Measurements from ENCODE around the gene ZBTB8B. TPM values are rescaled to one million over a fixed set of nuclear protein-coding genes. Genes with fewer than 3 reads are reported as not detected.
"Not testable (repeated sequence)": the region's sequence is repeated elsewhere in the genome, so short reads cannot be mapped to it uniquely, and the experiment has no call there.

The ZBTB8B gene
- polyA plus RNA-seq, 3 donors: 0.89 to 1.1 (median 1.00) TPM

DNA sequence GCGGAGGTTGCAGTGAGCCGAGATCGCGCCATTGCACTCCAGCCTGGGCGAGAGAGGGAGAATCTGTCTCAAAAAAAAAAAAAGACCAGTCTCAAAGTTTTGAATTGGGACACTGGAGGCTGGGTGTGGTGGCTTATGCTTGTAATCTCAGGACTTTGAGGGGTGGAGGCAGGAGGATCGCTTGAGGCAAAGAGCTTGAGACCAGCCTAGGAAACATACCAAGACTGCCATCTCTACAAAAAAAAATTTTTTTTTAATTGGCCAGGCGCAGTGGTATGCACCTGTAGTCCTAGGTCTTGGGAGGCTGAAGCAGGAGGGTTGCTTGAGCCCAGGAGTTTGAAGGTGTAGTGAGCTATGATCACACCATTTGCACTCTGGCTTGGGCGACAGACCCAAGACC is 3.9 kb downstream of the ZBTB8B start:
- DNase-seq (ENCODE audit: low read depth in 3 of 3, low spot score in 2 of 3): no peak

DNA sequence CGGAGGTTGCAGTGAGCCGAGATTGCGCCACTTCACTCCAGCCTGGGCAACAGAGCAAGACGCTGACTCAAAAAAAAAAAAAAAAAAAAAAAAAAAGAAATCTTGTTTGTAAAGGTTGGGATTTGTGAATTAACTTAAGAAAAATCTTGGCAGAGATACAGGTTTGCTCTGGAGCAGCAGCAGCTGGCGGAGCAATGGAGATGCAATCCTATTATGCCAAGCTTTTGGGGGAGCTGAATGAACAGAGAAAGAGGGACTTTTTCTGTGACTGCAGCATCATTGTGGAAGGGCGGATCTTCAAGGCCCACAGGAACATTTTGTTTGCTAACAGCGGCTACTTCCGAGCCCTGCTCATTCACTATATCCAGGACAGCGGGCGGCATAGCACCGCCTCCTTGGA is 5.6 kb downstream of the ZBTB8B start:
- no peak for DNase-seq (ENCODE audit: low read depth in 3 of 3, low spot score in 2 of 3)

DNA sequence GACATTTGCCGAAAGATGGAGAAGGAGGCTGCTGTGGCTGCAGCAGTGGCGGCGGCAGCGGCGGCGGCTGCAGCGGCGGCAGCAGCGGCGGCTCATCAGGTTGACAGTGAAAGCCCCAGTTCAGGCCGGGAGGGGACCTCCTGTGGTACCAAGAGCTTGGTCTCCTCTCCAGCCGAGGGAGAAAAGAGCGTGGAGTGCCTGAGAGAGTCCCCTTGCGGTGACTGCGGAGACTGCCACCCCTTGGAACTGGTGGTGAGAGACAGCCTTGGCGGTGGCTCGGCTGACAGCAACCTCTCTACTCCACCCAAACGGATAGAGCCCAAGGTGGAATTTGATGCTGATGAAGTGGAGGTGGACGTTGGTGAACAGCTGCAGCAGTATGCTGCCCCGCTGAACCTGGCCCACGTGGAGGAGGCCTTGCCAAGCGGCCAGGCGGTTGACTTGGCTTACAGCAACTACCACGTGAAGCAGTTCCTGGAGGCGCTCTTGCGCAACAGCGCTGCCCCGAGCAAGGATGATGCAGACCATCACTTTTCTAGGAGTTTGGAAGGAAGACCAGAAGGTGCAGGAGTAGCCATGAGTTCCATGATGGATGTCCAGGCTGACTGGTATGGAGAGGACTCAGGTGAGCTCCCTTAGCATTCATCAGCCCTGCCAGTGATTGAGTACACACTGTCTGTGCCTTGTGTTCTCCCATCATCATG is 6.3 kb downstream of the ZBTB8B start:
- no peak for DNase-seq (ENCODE audit: low read depth in 3 of 3, low spot score in 2 of 3)

DNA sequence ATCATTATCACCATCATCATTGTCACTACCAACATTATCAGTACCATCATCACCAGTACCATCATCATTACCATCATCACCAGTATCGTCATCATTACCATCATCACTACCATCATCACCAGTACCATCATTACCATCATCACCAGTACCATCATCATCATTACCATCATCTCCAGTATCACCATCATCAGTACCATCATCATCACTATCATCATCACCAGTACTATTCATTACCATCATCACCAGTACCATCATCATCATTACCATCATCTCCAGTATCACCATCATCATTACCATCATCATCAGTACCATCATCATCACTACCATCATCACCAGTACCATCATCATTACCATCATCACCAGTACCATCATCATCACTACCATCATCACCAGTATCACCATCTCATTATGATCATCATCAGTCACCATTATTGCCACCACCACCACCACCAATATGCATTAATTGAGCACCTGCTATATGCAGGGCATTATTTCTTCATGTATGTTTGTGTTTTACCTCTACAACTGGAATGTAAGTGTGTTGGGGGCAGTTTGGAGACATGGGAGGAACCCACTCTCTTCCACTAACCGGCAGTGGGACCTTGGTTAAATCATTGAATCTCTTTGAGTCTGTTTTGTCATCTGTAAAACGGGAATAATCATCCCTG is 7.0 kb downstream of the ZBTB8B start:
- DNase-seq (ENCODE audit: low read depth in 3 of 3, low spot score in 2 of 3): no peak

DNA sequence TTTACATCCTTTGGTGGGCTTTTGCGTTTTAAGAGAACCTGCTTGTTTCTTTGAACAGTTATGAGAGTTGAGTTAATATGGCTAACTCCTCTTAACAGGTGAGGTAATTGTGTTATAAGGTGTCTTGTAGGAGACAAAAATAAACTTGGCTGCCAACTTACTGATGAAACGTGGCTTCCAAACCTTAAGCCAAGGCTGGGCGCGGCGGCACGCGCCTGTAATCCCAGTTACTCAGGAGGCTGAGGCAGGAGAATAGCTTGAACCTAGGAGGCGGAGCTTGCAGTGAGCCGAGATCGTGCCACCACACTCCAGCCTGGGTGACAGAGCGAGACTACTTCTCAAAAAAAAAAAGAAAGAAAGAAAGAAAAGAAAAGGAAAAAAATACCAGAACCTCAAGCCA is 8.1 kb downstream of the ZBTB8B start:
- DNase-seq (ENCODE audit: low read depth in 3 of 3, low spot score in 2 of 3): not testable (repeated sequence)

DNA sequence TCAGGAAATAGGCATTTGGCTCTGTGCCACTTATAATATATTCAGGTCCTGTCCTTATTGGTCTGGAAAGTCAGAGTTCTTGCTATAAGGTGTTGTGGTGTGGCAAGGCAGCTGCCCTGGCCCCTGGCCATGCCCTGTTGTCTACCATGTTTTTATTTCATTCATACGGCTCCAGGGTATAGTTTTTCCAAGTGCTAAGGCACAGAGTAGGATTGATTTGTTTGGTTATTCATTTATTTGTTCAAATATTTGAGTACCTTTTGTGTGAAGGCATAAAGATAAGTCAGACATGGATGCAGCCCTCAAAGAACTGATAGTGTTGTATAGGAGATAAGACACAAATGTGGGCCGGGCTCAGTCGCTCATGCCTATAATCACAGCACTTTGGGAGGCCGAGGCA is 10.1 kb downstream of the ZBTB8B start:
- DNase-seq (ENCODE audit: low read depth in 3 of 3, low spot score in 2 of 3): no peak

DNA sequence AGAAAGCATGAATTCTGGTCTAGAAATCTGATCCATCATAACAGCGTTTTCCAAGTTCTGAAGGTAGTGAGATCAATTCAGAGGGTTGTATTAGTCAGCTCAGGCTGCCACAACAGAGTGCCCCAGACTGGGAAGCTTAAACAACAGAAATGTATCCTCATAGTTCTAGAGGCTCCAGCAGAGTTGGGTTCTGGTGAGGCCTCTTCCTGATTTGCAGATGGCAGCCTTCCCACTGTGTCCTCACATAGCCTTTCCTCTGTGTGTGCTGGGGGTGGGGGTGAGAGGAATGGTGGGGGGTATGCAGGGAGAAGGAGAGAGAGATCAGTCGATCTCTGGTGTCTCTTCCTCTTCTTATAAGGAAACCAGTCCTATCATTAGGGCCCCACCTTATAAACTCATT is 15.1 kb downstream of the ZBTB8B start:
- no peak for DNase-seq (ENCODE audit: low read depth in 3 of 3, low spot score in 2 of 3)

DNA sequence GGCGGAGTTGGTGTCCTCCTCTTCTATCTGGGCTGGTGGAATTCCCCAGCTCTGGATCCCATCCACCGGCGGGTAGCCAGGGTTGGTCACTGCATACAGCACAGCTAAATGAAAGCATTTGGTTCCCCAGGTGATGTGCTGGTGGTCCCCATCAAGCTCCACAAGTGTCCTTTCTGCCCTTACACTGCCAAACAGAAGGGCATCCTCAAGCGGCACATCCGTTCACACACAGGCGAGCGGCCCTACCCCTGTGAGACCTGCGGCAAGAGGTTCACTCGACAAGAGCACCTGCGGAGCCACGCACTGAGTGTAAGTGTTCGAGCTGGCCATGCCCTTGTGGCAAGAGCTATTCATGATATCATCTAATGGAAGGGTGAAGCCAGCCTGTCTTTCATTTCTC is 15.9 kb downstream of the ZBTB8B start:
- DNase-seq (ENCODE audit: low read depth in 3 of 3, low spot score in 2 of 3): no peak

DNA sequence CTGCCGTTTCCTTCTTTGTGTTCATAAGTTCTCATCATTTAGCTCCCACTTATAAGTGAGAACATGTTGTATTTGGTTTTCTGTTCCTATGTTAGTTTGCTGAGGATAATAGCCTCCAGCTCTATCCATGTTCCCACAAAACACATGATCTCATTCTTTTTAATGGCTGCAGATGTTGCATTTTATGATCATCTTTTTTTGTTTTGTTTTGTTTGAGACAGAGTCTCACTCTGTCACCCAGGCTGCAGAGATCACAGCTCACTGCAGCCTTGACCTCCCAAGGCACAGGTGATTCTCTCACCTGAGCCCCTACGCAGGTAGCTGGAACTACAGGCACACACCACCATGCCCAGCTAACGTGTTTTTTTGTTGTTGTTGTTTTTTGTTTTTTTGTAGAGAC is 16.9 kb downstream of the ZBTB8B start:
- DNase-seq (ENCODE audit: low read depth in 3 of 3, low spot score in 2 of 3): not testable (repeated sequence)

DNA sequence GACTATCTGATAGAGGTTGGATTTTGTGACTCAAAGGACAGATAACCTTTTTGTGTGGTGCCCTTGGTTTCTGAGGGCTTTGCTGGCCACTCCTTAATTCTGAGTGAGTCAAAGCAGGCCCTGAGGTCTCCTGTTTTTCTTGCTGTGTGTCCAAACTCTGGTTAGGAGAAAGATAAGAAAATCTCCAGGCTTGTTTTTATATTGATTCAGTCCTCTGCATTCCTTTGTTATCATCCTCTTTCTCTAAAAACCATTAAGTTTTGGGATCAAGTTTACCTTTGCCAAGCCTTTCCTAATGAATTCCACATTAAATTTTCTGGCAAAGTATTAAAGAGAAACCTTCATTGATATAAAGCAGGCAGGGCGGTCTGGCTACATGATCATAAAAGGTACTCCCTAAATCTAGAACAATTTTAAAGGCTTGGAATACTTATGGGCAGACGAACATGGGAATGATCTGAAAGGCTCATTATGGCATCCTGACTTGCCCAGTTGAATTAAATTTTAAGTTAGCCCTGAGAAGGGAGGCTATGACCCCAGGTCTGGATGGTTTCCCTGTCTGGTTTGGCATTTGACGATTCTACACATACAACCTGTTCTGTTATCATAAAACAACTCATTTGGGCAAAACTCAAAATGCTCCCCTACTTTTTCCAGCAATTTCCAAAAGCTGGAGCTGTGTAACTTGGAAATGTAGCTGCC is 20.8 kb downstream of the ZBTB8B start:
- DNase-seq (ENCODE audit: low read depth in 3 of 3, low spot score in 2 of 3): no peak

DNA sequence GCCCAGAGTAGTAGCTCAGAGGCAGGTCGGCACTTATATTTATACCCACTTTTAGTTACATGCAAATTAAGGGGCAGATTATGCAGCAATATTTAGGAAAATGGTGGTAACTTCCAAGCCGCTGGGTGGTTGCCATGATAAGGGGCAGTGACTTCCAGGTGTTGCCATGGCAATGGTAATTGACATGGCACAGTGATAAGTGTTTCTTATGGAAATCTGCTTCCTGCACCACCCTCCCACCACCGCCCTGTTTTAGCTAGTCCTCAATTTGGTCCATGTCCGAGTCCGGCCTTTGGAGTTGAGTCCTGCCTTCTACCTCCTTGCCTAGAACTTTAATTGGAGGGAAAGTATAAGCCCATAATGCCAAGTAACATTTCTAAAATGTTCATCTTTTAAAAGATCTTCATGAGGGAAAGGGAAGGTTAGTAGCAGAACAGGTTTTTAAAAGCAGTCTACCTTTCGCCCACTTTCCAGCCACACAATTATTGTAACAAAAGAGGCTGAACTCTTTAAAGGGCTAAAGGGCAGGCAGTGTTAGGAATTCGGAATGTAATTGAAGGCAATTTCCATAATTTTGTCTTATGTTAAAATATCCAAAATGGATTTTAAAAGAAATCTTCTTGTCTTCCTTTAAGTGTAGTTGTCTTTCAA is 21.7 kb downstream of the ZBTB8B start:
- no peak for DNase-seq (ENCODE audit: low read depth in 3 of 3, low spot score in 2 of 3)

DNA sequence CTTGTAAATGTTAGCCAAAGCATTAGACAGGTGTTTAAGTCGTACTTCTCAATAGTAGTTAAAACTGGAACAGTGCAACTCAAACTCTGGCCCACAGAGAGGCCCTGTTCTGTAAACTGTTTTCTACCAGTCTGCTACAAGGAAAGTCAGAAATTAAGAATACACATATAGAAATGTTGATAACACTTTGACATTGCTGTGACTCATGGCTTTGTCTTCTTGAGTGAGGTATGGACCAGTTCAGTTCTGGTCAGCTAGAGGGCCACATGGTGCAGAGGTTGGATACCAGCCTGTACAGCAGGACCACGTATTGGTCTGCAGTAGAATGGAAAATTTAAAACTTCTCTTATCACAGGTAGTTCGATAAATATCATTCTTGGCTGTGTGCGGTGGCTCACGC is 22.3 kb downstream of the ZBTB8B start:
- no peak for DNase-seq (ENCODE audit: low read depth in 3 of 3, low spot score in 2 of 3)

DNA sequence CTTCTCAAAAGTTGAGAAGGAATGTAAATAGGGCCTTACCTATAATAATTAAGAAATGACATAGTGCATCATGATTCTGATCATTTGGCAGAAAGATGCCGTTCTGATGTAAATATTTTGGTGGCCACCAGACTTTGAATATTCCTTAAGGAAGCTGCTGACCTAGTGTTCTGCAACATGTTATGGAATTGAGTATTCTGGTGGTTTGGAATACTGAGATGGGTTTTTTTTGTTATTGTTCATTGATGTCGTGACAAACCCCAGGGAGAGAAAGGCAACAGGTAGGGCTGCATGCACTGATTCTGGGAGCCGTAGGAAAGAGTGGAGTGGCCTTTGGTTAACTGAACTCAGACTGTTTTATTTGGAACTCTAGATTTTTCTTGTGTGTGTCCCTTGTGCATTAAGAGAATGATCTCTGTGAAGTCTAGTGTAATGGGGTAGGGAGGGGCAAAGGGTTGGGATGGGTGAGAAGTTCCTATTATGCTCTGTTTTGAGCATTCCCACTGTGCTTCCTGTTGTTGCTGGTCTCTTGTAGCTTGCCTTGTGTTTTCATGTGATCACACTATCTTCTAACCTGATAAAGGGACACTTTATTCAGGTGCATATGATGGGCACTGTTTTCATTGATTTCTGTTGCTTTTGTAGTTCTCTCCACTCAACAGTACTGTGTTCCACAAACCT is 25.0 kb downstream of the ZBTB8B start:
- no peak for DNase-seq (ENCODE audit: low read depth in 3 of 3, low spot score in 2 of 3)

DNA sequence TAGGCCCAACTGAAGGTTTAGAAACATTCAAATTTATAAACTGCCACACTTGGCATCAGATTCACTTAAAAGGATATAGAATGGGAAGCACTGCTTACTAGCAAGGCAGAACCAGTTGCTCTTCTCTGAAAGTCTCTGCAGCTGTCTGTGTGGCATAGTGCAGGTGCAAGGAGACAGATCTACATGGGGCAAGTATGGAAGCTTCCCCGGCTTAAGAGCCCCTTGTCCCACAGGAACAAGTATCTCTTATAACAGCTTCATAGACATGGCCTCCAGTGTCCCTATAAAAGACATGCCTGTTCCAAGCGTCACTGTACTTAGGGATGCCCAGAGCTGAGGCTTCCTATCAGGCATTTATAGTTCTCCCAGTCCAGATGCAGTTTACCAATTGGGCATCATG is 26.5 kb downstream of the ZBTB8B start:
- DNase-seq (ENCODE audit: low read depth in 3 of 3, low spot score in 2 of 3): no peak

DNA sequence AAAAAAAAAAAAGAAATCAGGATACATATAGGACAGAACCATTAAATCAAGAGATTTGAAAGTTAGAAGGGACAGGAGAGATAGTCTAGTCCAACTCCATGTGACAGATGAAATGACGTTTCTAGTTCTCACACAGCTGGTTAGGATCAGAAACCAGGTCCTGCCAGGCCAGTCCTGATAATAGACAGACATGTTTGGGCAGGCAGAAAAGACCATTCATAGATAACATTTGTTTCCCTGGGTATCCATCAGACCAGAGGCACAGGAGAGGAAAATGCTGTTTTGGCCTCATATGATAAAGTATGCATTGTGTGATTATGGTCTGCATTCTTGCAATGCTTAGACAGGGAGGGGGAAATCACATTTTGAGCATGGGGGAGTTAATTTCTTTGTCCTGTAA is 29.3 kb downstream of the ZBTB8B start:
- no peak for DNase-seq (ENCODE audit: low read depth in 3 of 3, low spot score in 2 of 3)

DNA sequence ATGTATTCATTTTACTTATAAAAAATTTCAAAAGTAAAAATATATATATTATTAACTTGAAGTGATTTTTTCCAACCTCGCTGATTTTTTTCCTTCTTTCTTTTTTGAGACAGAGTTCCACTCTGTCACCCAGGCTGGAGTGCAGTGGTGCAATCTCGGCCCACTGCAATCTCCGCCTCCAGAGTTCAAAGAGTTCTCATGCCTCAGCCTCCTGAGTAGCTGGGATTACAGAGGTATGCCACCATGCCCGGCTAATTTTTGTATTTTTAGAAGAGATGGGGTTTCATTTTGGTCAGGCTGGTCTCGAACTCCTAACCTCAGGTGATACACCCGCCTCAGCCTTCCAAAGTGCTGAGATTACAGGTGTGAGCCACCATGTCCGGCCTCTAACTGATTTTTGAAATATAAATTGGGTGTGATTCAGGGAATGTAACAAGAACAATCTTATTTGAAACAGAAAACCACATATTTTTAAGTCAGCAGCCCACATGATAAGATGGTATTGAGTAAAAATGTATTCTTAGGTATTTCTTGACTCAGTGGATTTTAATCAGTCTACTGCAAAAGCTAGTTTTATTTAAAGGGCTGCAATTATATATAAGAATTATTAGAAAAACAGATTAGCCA is 30.0 kb downstream of the ZBTB8B start:
- no peak for DNase-seq (ENCODE audit: low read depth in 3 of 3, low spot score in 2 of 3)

DNA sequence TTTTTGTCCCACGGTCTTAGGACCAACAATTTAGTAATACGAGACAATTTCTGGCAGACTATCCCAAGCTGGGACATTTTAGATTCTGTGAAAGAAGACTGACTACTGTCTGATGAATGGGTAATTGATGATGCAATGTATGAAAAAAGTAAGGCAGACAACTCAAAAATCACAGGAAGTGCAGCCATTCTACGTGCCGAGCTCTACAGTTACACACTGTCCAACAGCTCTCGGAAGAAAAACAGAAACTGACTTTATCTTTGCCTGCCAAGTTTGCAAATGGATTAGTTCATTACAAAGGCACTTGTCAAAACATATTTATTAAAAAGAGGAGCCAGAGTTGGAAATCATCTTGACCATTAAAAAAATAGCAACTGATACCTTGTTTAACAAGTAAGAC is 31.3 kb downstream of the ZBTB8B start:
- no peak for DNase-seq (ENCODE audit: low read depth in 3 of 3, low spot score in 2 of 3)

DNA sequence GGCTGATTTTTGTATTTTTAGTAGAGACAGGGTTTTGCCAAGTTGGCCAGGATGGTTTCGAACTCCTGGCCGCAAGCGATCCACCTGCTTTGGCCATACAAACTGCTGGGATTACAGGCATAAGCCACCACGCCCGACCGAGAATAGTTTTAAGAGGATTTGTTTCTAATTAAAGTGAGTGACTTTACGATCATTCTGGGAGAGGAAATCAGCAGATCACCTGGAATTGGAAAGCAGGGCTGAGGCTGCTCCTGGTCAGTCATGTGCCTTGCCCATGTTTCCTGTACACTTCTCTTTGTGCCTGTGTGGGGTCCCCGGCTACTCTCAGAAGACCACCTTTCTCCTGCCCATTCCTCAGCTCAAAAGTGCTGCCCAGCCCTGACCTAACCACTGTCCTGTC is 33.9 kb downstream of the ZBTB8B start:
- DNase-seq (ENCODE audit: low read depth in 3 of 3, low spot score in 2 of 3): no peak

DNA sequence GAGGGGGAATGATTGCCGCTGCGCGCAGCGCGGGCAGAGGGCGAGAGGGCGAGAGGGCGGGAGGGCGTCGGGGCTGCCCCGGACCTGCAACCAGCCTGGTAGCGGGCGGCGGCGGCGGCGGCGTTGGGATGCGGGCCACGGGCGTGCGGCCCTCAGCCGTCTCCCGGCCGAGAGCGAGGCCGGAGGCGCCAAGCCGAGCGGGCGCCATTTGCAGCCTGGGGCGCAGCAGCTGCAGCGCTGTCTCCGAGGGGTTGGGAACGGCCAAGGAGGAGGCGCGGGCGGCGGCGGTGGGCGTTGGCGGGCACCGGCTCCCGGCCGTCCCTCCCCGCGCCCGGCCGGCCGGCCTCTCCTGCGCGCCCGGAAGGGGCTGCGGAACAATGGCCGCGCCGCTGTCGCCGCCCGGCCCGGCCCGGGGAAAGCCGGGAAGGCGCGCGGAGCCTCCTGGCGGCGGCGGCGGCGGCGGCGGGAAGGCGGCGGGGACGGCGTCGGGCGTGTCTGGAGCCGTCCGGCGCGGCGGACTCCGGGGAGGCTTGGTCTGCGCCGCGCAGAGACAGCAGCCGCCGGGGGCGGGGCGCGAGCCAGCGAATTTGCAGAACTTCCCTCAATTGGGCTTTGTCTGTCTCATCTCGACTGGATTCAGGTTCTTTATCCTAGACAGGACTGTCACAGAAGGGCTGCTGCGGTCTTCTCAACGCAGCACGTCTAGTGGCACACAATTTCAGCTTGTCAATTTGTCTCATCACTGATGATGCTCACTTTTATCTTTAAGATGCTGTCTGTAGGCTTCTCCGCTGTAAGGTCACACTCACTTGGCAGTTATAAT is 35.7 kb downstream of the ZBTB8B start:
- no peak for DNase-seq (ENCODE audit: low read depth in 3 of 3, low spot score in 2 of 3)

DNA sequence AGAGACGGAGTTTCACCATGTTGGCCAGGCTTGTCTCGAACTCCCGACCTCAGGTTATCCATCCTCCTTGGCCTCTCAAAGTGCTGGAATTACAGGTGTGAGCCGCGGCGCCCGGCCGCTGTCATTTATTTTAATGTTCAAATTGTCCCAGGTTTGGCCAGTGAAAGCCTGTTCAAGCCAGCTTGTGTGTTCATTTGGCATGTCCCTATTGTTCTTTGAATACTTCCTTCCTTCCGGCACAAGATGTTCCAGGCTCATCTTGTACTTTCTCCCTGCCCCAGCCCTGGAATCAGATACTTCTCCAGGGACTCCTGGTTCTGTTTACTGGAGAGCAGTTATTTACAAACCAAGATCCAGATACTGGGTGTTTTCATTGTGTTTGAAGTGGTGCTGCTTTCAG is 37.0 kb downstream of the ZBTB8B start:
- DNase-seq (ENCODE audit: low read depth in 3 of 3, low spot score in 2 of 3): no peak
